Hepatocyte (in vitro differentiated cells): ENCODE measurements around the gene HAS3. TPM values are rescaled to one million over a fixed set of nuclear protein-coding genes. Genes with fewer than 3 reads are reported as not detected.

Experiments used
- DNase-seq: peaks from one replicate; pipeline ENCODE4 v3.0.0-alpha.2; 2016; ENCODE audit warnings: low spot score
- H2AFZ ChIP-seq: fragments of 200-600 bp; sonication (generic); 2 replicates; pipeline ENCODE4 v1.6.0; 2016; ENCODE audit warnings: antibody characterized with exemption, mild to moderate bottlenecking
- H3K27ac ChIP-seq: fragments of 200-600 bp; sonication (generic); 2 replicates; pipeline ENCODE4 v1.5.1; 2016; ENCODE audit warnings: mild to moderate bottlenecking
- H3K27me3 ChIP-seq: fragments of 200-600 bp; sonication (generic); 2 replicates; pipeline ENCODE4 v1.6.1; 2016
- H3K36me3 ChIP-seq: fragments of 200-600 bp; sonication (generic); replicated peaks from 2 replicates; pipeline ENCODE4 v1.5.1; 2016; ENCODE audit warnings: low read depth; ENCODE audit not compliant: insufficient read depth
- H3K4me1 ChIP-seq: fragments of 200-600 bp; sonication (generic); 2 replicates; pipeline ENCODE4 v1.5.1; 2016; ENCODE audit warnings: mild to moderate bottlenecking, moderate library complexity; ENCODE audit not compliant: insufficient read depth
- H3K4me2 ChIP-seq: fragments of 200-600 bp; sonication (generic); 2 replicates; pipeline ENCODE4 v1.6.0; 2016
- H3K4me3 ChIP-seq: fragments of 200-600 bp; sonication (generic); 2 replicates; pipeline ENCODE4 v1.5.1; 2016; ENCODE audit warnings: mild to moderate bottlenecking
- H3K79me2 ChIP-seq: fragments of 200-600 bp; sonication (generic); 2 replicates; pipeline ENCODE4 v1.6.0; 2017; ENCODE audit warnings: mild to moderate bottlenecking
- H3K9me2 ChIP-seq: fragments of 200-600 bp; sonication (generic); replicated peaks from 2 replicates; pipeline ENCODE4 v1.6.0; 2017; ENCODE audit warnings: mild to moderate bottlenecking; ENCODE audit not compliant: insufficient read depth
- H3K9me3 ChIP-seq: fragments of 200-600 bp; sonication (generic); 2 replicates; pipeline ENCODE4 v1.5.1; 2016; ENCODE audit warnings: low read depth, mild to moderate bottlenecking
- H4K20me1 ChIP-seq: fragments of 200-600 bp; sonication (generic); 2 replicates; pipeline ENCODE4 v1.6.0; 2016; ENCODE audit warnings: mild to moderate bottlenecking; ENCODE audit not compliant: insufficient read depth, poor library complexity, severe bottlenecking
- EZH2 ChIP-seq: fragments of 200-600 bp; sonication (generic); IDR thresholded peaks from 2 replicates; pipeline ENCODE4 v1.6.1; 2016; ENCODE audit warnings: antibody characterized with exemption, mild to moderate bottlenecking, borderline replicate concordance
- EZH2phosphoT487 ChIP-seq: fragments of 200-600 bp; sonication (generic); IDR thresholded peaks from one replicate; pipeline ENCODE4 v1.6.1; 2018; ENCODE audit warnings: antibody characterized with exemption, mild to moderate bottlenecking, low read depth, moderate library complexity; ENCODE audit not compliant: unreplicated experiment, severe bottlenecking
- WGBS: methylation state at CpG from one replicate; pipeline ENCODE4 v1.1.6; 2016; ENCODE audit warnings: low lambda C conversion rate; ENCODE audit errors: missing lambda C conversion rate; 5-methylcytosine and 5-hydroxymethylcytosine counted together
- polyA plus RNA-seq: library from polyadenylated mRNA; unstranded; fragments of >200 nt; fragmentation: Nextera tagmentation; extraction: Ambion mirVana; gene quantifications from 2 replicates; pipeline ENCODE4 v1.2.1, GENCODE V29; 2016
- total RNA-seq: library from RNA; depleted of rRNA; stranded (reverse); fragments of >200 nt; gene quantifications from 2 replicates; pipeline ENCODE4 v1.2.3, GENCODE V29; 2014
- TF ChIP-seq, protein P1 (sequence below): fragments of 200-600 bp; sonication (generic); IDR thresholded peaks from 2 replicates; pipeline ENCODE4 v1.5.1; 2016; ENCODE audit warnings: antibody characterized with exemption, mild to moderate bottlenecking; ENCODE audit not compliant: poor library complexity

HAS3 gene
- total and polyA plus RNA-seq, 2 experiments from 2014 or later, result 0.19 to 0.53 TPM

DNA sequence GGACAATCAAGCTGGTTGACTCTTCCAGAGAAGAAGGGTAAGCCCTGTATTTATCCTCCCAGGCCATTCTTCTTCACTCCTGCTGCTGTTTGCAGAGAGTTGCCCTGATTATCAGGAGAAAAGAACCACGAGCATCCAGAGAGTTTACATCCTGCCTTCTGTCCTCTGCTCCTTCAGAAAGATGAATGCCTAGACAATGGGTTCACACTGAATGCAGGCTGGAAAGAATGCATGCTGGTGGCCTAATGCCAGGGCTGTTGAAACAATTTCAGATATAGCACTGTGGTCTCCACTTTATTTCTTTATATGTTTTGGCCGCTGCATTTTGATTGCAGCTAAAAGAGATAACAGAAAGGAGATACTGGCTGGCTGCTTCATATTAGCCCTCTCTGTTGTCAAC is 21.2 kb upstream of the HAS3 start:
- Histone ChIP-seq H2AFZ (no peak overlapping the region), H3K79me2 (no peaks in the 10 kb centered on the region), H3K9me3 (no peaks in the 10 kb centered on the region), H3K4me1 (peaks cover 6% of the 10 kb centered on the region), H3K4me2 (no peak overlapping the region), H3K36me3 (no peaks in the 10 kb centered on the region), H3K27me3 (no peaks in the 10 kb centered on the region), H3K4me3 (no peak overlapping the region), H3K27ac (no peak overlapping the region), H3K9me2 (no peaks in the 10 kb centered on the region), H4K20me1 (no peaks in the 10 kb centered on the region)
- DNase-seq, result no peak
- TF ChIP-seq EZH2phosphoT487, result no peak
- TF ChIP-seq EZH2, result no peak
- WGBS, result 74% methylated on average over 2 of the region's 2 CpGs

DNA sequence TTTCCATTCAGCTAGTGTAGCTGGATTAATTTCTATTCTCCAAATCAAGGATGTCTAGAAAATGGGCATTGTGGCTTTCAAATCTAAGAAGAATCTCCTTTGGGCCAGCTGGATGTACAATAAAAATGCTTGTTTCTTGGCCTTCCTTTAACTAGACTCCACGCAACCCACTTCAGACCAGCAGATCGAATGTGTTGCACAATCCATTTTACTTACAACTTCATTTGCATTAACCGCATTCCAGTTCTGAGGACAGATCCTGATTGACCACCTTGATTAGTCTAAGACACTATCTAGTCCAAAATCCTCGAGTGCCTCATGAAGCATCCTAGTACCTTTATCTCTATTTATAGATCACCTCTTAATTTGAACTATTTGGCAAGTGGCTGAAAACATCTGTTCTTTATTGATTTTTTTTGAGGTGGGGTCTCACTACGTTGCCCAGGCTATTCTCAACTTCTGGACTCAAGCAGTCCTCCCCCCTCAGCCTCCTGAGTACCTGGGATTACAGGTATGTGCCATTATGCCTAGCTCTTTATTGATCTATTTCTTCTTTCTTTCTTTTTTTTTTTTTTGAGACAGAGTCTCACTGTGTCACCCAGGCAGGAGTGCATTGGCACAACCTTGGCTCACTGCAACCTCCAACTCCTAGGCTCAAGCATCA is 20.3 kb upstream of the HAS3 start:
- no peak for DNase-seq
- Histone ChIP-seq H3K9me2 (no peaks in the 10 kb centered on the region), H2AFZ (no peak overlapping the region), H3K79me2 (no peaks in the 10 kb centered on the region), H3K9me3 (no peaks in the 10 kb centered on the region), H3K4me2 (no peak overlapping the region), H3K4me3 (no peak overlapping the region), H3K4me1 (peaks cover 12% of the 10 kb centered on the region), H3K27ac (no peak overlapping the region), H3K27me3 (no peaks in the 10 kb centered on the region), H3K36me3 (no peaks in the 10 kb centered on the region), H4K20me1 (no peaks in the 10 kb centered on the region)
- TF ChIP-seq, protein P1, sequence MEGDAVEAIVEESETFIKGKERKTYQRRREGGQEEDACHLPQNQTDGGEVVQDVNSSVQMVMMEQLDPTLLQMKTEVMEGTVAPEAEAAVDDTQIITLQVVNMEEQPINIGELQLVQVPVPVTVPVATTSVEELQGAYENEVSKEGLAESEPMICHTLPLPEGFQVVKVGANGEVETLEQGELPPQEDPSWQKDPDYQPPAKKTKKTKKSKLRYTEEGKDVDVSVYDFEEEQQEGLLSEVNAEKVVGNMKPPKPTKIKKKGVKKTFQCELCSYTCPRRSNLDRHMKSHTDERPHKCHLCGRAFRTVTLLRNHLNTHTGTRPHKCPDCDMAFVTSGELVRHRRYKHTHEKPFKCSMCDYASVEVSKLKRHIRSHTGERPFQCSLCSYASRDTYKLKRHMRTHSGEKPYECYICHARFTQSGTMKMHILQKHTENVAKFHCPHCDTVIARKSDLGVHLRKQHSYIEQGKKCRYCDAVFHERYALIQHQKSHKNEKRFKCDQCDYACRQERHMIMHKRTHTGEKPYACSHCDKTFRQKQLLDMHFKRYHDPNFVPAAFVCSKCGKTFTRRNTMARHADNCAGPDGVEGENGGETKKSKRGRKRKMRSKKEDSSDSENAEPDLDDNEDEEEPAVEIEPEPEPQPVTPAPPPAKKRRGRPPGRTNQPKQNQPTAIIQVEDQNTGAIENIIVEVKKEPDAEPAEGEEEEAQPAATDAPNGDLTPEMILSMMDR, result no peak
- TF ChIP-seq EZH2phosphoT487 (no peak), EZH2 (no peak)
- WGBS, result 93% methylated on average over 5 of the region's 5 CpGs

DNA sequence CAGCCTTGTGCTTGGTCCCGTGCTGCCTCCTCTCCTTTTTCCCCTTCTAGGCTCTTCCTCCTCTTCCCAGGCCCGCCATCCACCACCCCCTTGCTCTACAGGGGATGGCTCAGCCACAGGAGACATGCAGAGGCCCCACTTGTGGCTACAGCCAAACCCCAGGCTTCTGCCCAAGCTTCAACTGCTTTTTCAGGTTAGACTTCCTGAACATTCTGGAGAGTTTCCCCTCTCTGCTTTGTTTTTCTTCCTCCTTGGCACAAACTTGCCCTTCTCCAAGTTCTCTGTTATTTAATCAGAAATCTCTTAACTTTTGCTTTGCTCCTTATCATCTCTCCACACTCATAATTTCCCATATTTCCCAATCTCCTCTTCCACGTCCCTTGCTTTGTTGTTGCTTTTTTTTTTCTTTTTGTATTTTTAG is 18.3 kb upstream of the HAS3 start:
- no peaks in the 10 kb centered on the region for H3K79me2 ChIP-seq
- WGBS, result 85% methylated on average over 3 of the region's 3 CpGs
- H2AFZ ChIP-seq, result no peak overlapping the region
- DNase-seq, result no peak
- H3K27me3 ChIP-seq, result no peaks in the 10 kb centered on the region
- no peak overlapping the region for H3K27ac ChIP-seq
- no peaks in the 10 kb centered on the region for H3K9me2 ChIP-seq
- no peaks in the 10 kb centered on the region for H3K9me3 ChIP-seq
- peaks cover 12% of the 10 kb centered on the region for H3K4me1 ChIP-seq
- no peaks in the 10 kb centered on the region for H4K20me1 ChIP-seq
- TF ChIP-seq EZH2phosphoT487 (no peak), EZH2 (no peak)
- TF ChIP-seq, protein P1, result no peak
- no peak overlapping the region for H3K4me2 ChIP-seq
- no peak overlapping the region for H3K4me3 ChIP-seq
- H3K36me3 ChIP-seq, result no peaks in the 10 kb centered on the region

DNA sequence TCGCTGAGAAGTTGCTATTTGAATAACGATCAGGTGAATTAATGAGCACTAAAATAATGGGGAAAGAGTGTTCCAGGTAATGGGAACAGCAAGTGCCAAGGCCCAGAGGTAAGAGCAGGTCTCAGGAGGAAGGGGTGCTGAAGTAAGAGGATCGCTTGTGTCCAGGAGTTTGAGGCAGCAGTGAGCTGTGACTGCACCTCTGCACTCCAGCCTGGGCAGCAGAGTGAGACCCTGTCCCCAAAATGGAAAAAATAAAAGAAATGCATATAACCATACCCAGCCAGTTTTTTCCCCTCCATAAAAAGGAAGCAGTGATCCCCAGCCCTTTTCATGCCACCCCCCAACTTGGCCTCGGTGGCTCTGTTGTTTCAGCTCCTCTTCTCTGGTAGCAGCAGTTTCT is 16.8 kb upstream of the HAS3 start:
- H3K9me3 ChIP-seq, result no peaks in the 10 kb centered on the region
- peaks cover 12% of the 10 kb centered on the region for H3K4me1 ChIP-seq
- H3K27me3 ChIP-seq, result no peaks in the 10 kb centered on the region
- no peaks in the 10 kb centered on the region for H3K9me2 ChIP-seq
- no peaks in the 10 kb centered on the region for H4K20me1 ChIP-seq
- H2AFZ ChIP-seq, result no peak overlapping the region
- peak overlapping the region; percentile 59 for H3K4me2 ChIP-seq
- H3K4me3 ChIP-seq, result no peak overlapping the region
- H3K79me2 ChIP-seq, result no peaks in the 10 kb centered on the region
- no peak overlapping the region for H3K27ac ChIP-seq
- TF ChIP-seq EZH2phosphoT487 (no peak), EZH2 (no peak)
- TF ChIP-seq, protein P1, result no peak
- WGBS, result 86% methylated on average over 4 of the region's 4 CpGs
- no peaks in the 10 kb centered on the region for H3K36me3 ChIP-seq
- no peak for DNase-seq
